Hepatic stellate cell (primary cell): ENCODE results near the gene ZBTB5.
"Not testable (repeated sequence)": the region's sequence is repeated elsewhere in the genome, so short reads cannot be mapped to it uniquely, and the experiment has no call there.

Experiments
- DNase-seq: peaks from one replicate; pipeline ENCODE4 v3.0.0; 2011; ENCODE audit warnings: low spot score

The ZBTB5 gene

GRCh38 chr9:37406603-37407401, 58.4 kb downstream of the ZBTB5 start:
- DNase-seq = no peak

GRCh38 chr9:37405764-37406380, 59.4 kb downstream of the ZBTB5 start:
- DNase-seq = no peak

- DNase-seq = no peak
These were observed 59.9 kb downstream of the ZBTB5 start for GRCh38 chr9:37405350-37405749.

- no peak for DNase-seq
These were observed 60.7 kb downstream of the ZBTB5 start for GRCh38 chr9:37404590-37404989.

- no peak for DNase-seq
These were observed 65.9 kb downstream of the ZBTB5 start for GRCh38 chr9:37399336-37399735.

- no peak for DNase-seq
These were observed 66.7 kb downstream of the ZBTB5 start for GRCh38 chr9:37398464-37399025.

- not testable (repeated sequence) for DNase-seq
These were observed 67.3 kb downstream of the ZBTB5 start for GRCh38 chr9:37397948-37398347.

- no peak for DNase-seq
These were observed 69.6 kb downstream of the ZBTB5 start for GRCh38 chr9:37395663-37396062.

- DNase-seq = no peak
These were observed 70.0 kb downstream of the ZBTB5 start for GRCh38 chr9:37395229-37395628.

- no peak for DNase-seq
These were observed 73.0 kb downstream of the ZBTB5 start for GRCh38 chr9:37392272-37392671.

- no peak for DNase-seq
These were observed 74.5 kb downstream of the ZBTB5 start for GRCh38 chr9:37390759-37391158.
